RWPE2 (cell line): ENCODE data around the gene ATP9A.
"Not testable (repeated sequence)": the region's sequence is repeated elsewhere in the genome, so short reads cannot be mapped to it uniquely, and the experiment has no call there.

Source experiments
- ATAC-seq: fragments of 200-7000 bp; cut with Tn5 transposase; 3 replicates; pipeline ENCODE4 v1.9.1; 2021; ENCODE audit warnings: low read depth
- DNase-seq: peaks from one replicate; pipeline ENCODE4 v3.0.0-alpha.2; 2020; ENCODE audit warnings: low spot score
- H3K27ac ChIP-seq: fragments of 450-650 bp; 2 replicates; pipeline ENCODE4 v1.5.1; 2017; ENCODE audit warnings: mild to moderate bottlenecking; ENCODE audit not compliant: poor library complexity, severe bottlenecking
- H3K27me3 ChIP-seq: fragments of 250-450 bp; sonication (Bioruptor Pico); 2 replicates; pipeline ENCODE4 v1.5.1; 2021; ENCODE audit warnings: mild to moderate bottlenecking, moderate library complexity; ENCODE audit not compliant: insufficient read depth, poor library complexity, severe bottlenecking
- H3K36me3 ChIP-seq: fragments of 250-450 bp; sonication (Bioruptor Pico); 2 replicates; pipeline ENCODE4 v1.5.1; 2020; ENCODE audit warnings: low read depth, mild to moderate bottlenecking, moderate library complexity
- H3K4me1 ChIP-seq: fragments of 250-450 bp; sonication (Bioruptor Pico); 2 replicates; pipeline ENCODE4 v1.5.1; 2021; ENCODE audit warnings: mild to moderate bottlenecking, moderate library complexity; ENCODE audit not compliant: insufficient read depth, poor library complexity, severe bottlenecking
- H3K4me3 ChIP-seq: fragments of 250-450 bp; sonication (Bioruptor Pico); 2 replicates; pipeline ENCODE4 v1.5.1; 2021; ENCODE audit warnings: mild to moderate bottlenecking, moderate library complexity; ENCODE audit not compliant: severe bottlenecking
- H3K9me3 ChIP-seq: fragments of 250-450 bp; sonication (Bioruptor Pico); 2 replicates; pipeline ENCODE4 v1.5.1; 2021; ENCODE audit warnings: mild to moderate bottlenecking, moderate library complexity; ENCODE audit not compliant: severe bottlenecking
- CTCF ChIP-seq: fragments of 450-650 bp; IDR thresholded peaks from one replicate; pipeline ENCODE4 v1.5.1; 2017; ENCODE audit warnings: mild to moderate bottlenecking, moderate library complexity; ENCODE audit not compliant: poor library complexity, severe bottlenecking

ATP9A gene

DNA sequence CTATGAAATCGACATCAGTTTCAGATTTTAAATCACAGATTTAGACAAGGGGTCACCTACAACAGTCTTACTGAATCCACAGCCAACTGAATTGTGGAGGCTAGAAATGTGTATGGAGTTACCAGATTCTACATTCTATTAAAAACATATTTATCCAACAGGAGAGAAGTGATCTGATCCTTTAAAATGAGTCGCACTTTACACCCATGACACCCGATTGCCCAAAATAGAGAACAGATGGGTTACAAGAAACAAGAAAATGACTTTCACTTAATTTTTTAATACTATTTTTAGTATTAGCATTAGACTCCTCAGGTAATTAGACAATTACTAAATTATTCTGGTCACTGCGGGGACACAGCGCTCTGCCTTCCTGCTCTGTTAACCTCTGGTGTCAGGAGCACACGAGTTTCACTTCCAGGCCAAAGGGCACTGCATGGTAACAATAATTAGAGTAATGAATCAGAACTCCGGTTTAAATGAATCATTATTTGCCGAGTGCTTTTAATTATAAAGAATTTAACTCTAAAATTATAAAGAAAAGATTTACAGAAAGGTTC, 108.6 kb downstream of the ATP9A start:
- ATAC-seq (no peak), DNase-seq (no peak)
- peaks cover 15% of the 10 kb centered on the region for H3K4me1 ChIP-seq
- no peak for TF ChIP-seq CTCF
- no peaks in the 10 kb centered on the region for H3K9me3 ChIP-seq
- H3K4me3 ChIP-seq, result no peak overlapping the region
- H3K27me3 ChIP-seq, result no peaks in the 10 kb centered on the region
- H3K27ac ChIP-seq, result no peak overlapping the region
- no peaks in the 10 kb centered on the region for H3K36me3 ChIP-seq

GRCh38 chr20:51656726-51657260, 111.4 kb downstream of the ATP9A start:
- no peaks in the 10 kb centered on the region for H3K9me3 ChIP-seq
- ATAC-seq, result no peak
- no peaks in the 10 kb centered on the region for H3K27me3 ChIP-seq
- TF ChIP-seq CTCF, result no peak
- H3K4me1 ChIP-seq, result peaks cover 20% of the 10 kb centered on the region
- no peak for DNase-seq
- no peak overlapping the region for H3K27ac ChIP-seq
- no peak overlapping the region for H3K4me3 ChIP-seq
- H3K36me3 ChIP-seq, result no peaks in the 10 kb centered on the region

DNA sequence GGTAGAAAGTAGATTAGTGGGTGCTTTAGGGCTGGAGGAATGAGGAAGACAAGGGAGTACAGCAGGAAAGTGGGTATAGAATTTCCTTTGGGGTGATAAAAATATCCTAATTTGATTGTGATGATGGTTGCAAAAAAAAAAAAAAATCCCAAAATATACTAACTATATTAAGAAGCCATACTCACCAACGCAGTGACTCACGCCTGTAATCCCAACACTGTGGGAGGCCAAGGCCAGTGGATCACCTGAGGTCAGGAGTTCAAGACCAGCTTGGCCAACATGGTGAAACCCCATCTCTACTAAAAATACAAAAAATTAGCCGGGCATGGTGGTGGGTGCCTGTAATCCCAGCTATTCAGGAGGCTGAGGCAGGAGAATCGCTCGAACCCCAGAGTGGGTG, 112.1 kb downstream of the ATP9A start:
- H3K36me3 ChIP-seq, ATAC-seq, DNase-seq, H3K27me3 ChIP-seq, H3K9me3 ChIP-seq, H3K4me3 ChIP-seq, H3K27ac ChIP-seq: not testable (repeated sequence)
- peaks cover 13% of the 10 kb centered on the region for H3K4me1 ChIP-seq

- no peak for ATAC-seq
- Histone ChIP-seq H3K4me3 (no peak overlapping the region), H3K27ac (no peak overlapping the region), H3K36me3 (no peaks in the 10 kb centered on the region), H3K9me3 (no peaks in the 10 kb centered on the region), H3K27me3 (no peaks in the 10 kb centered on the region), H3K4me1 (peaks cover 15% of the 10 kb centered on the region)
- DNase-seq, result no peak
- no peak for TF ChIP-seq CTCF
These were observed 113.7 kb downstream of the ATP9A start for GRCh38 chr20:51654495-51654894.

DNA sequence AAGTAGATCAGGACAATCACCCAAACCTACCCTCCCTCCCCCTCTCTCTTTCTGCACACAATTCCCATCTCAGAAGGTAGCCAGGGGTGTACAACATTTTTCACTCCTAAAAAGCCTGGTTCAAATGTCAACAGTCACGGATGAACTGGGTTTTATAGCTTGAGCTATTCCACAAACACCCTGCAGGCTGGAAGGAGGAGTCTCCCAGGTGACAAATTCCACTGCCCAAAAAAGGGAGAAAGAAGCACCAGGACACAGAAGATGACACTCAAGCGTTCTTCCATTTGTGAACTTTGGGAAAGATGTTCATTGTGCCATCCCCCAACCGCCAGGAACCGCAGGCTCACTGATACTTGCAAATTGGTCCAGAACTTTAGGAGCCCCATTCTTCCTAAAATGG, 114.1 kb downstream of the ATP9A start:
- Histone ChIP-seq H3K4me1 (peaks cover 15% of the 10 kb centered on the region), H3K27ac (no peak overlapping the region), H3K9me3 (no peaks in the 10 kb centered on the region), H3K4me3 (no peak overlapping the region), H3K36me3 (no peaks in the 10 kb centered on the region), H3K27me3 (no peaks in the 10 kb centered on the region)
- TF ChIP-seq CTCF, result no peak
- ATAC-seq (no peak), DNase-seq (no peak)
